ENCODE measurements around the gene SNF8.
A peak's percentile ranks its signal among the peaks of the same experiment; 100 is the strongest.

The SNF8 gene

DNA sequence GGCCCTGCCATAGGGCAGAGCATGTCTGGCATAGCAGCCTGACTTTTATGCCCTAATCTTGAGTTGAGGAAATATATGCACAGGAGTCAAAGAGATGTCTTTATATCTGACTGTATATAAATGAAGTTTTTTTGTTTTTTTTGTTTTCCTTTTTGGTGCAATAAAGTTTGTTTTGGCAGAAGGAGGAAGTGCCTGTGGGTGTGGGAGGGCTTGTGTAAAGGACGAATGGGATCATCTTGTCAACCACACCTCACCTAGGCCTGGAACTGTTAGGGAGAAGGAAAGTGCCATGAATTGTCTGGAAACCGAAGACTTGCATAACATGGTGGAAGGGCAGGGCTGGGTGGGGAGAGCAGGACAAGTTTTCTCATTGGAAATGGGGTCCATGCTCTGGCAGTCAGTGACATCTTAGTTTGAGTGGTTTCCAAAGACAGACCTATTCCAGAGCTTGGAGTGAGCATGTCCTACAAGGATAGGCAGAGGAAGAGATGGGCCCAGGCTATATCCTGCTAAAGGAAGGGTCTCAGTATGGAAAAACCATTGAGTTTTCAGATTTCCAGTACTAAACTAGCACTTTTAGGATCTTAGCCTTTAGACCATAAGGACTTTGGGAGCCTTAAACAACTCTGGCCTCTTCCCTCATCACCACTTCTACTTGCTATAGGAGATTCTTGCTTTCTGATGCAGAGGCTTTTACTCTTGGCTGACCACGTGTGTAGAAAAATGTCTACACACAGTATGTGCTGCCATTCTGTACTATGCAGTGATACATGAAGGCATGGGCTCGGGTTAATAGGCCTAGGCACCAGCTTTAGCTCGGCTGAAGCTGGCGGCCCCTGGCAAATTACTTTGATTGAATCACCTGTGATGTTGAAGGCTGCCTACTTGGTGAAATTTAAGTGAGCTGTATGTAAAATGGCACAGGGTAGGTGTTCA is 15.5 kb downstream of the SNF8 start:
- DNase-seq = peak; percentile 29 to 63 (median 58)

DNA sequence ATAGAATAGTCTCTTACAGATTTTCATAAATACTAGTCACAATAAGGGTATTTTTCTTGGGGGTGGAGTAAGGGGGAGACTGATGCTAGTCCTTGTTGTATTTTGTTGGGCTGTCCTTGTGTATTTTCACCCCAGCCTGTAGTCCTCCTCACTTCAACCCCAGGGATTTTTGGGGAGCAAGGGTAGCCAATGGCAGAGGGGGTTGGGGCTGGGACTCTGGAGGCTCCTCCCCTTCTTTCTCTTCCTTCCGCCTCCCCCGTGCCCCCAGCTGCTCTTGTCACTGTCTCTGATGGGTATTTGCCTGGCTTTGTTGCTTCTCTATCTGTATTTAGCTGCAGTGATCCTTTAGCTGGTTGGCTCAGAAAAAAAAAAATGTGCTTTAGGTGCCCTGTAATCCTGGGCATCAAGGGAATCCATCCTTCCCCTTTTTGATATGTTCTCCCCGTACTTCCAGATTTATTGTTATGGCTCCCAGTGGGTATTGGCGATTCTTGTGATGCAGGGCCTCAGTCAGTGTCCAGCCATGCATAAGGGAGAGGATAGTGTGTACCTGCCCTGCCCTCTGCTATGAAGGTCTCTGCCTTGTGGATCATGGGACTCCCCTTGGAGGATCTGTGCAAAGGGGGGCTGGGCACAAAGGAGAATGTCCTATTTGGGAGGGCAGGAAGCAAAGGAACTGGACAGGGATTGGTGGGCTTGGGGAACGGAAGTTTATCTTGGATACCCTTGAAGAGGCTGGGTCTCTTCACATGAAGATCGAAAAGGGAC is 16.5 kb downstream of the SNF8 start:
- no peak for DNase-seq

DNA sequence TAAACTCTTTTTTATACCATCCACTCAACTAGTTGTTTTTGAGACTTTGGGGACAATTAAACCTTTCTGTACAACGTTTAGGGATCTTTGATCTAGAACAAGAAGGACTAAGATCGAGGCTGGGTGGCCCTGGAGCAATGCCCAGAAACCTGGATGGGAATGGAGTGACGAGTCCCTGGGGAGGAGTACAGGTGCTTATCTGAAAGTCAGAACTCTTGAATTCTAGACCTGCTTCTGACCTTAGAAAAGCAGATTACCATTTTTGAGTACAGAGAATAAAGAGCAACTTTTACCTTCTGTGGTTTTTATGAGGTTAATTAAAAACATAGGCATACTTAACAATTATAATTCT is 18.7 kb downstream of the SNF8 start:
- DNase-seq = no peak

DNA sequence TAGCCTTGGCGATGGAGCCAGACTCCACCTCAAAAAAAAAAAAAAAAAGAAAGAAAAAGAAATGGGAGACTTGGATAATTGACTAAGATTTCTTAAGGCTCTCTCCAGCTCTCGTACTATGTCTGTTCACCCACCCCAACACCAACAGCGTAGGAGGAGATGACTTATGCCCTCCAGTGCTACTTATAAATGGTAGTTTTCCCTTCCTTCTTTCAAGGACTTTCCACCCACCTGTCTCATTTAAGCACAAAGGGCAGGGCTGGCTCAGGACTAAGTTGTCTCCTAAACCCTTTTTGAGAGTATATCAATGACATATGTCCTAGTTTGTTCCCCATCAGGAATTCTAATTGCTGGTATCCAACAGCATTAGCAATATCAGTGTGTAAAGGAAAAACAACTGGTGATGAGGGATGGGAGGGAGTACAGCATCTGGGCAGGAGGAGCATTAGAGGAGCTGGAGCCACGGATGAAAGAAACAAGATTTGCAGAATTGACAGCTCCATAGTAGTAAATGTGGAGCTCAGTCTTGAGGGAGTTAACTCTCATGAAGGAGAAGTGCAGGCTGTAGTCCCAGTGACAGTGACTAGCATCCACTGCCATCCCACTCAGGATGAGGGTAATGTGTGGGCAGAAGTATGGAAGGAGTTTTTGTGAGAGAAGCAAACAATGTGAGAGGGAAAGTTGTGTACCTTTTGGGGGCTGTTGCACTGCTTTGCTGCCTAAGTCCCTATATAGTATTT is 19.2 kb downstream of the SNF8 start:
- DNase-seq = peak in 3 of 4 experiments; percentile 45 to 58 (median 46)

DNA sequence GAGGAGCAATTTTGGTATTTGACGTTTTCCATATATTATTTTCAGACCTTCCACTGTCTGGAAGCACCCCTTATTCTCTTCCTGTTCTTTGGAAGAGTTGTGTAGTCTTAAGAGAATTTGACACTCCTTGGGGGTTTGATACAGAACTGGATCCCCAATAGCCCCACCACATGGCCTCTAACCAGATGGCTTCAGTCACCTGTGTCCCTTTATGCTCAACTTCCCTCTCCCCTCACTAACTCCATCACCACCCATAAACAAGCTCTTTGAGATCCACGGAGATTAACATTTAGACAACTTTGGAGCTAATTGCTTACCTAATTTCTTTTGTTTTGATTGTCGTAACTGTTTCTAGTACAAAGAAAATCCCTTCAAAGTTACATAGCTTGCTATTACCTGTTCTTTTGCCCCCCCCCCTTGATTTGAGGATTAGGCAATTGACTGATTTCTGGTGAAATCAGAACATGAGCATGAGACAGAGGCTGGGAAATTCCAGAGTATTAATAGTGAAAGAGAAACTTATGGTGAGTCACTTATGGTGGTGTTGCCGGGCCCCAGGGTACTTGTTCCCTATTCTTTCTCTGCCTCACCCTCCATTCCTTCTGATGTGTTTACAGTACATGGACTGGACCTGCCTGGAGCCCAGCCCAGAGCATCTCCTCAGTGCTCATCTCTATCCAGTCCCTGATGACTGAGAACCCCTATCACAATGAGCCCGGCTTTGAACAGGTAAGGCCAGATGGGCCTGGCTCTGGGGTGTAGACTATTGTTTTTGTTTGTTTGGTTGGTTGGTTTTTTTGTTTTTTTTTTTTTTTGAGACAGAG is 29.0 kb downstream of the SNF8 start:
- DNase-seq = peak; percentile 65 to 87 (median 82)

DNA sequence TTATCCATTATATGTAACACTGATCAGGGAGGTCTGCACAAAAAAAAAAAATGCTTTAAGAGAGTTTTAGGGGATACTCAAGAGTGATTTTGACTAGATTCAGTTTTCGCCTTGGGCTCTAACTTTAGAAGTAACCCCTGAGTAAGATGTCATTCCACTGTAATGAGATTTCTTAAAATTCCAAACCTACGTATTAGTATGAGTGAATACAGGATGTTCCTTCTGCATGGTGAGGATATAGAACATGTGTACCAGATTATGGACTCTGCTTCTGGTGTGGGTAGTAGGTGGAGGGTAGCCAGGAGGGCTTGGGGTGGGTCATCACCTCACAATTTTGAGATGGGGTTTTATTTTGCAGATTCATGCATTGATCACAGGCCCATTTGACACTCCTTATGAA is 32.2 kb downstream of the SNF8 start:
- DNase-seq = no peak

DNA sequence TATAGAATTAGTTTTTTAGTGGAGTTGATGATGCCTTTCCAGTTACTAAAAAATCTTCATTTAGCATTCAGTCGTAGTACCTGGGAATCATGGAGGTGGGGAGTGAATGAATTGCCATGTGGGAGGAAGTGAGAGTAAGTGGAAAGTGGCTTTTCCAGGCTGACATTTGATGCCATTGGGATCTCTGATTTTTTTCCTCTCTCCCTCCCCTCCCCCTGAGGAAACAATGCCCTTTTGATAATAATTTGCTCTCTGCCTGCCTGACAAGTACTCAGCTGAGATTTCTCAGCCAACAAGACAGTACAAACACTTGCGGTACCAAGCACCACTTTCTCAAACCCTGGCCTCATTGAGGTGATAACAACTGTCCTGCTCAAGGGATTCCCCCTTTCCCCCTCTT is 34.3 kb downstream of the SNF8 start:
- DNase-seq = no peak

DNA sequence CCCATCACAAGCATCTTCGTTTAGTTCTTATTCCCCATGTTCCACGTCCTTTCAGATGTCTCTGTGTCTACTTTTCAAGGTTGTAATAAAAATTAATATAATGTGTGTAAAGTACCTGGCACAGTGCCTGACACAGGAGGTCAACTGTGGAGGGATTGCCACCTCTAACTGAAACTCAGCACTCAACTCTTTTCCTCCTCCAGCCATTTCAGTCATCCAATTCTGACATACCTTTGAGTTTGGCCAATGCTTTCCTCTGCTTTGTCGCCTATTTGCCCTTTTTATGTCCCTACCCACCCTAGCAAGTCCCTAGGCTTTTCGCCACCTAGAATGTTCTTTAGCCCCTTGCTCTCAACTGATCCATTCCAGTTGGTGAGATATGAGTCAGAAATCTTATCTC is 34.9 kb downstream of the SNF8 start:
- DNase-seq = no peak

DNA sequence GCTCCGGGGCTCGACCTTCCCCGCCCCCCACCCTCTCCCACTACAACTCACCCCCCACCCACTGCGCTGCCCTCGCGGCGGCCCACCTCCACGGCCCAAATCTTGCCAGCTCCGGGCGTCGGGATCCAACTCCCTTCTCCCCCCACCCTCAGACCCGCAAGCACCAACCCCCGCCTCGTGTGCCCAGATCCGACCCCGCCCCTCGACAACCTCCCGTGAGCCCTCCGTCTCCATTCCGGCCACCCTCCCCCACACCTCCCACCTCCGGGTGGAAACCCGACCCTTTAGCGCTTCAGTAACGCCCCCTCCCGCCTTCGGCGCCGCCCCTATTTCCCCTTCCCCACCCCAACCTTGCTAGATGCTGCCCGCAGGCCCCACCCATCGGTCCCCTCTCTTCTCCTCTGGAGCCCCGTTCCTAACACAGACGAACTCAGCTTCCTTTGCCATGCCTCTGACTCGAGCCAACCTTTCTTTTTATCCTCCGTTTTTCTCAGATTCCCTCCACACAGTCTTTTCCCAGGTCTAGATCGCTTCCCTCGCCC is 35.7 kb downstream of the SNF8 start:
- DNase-seq = peak; percentile 43 to 80 (median 68)

DNA sequence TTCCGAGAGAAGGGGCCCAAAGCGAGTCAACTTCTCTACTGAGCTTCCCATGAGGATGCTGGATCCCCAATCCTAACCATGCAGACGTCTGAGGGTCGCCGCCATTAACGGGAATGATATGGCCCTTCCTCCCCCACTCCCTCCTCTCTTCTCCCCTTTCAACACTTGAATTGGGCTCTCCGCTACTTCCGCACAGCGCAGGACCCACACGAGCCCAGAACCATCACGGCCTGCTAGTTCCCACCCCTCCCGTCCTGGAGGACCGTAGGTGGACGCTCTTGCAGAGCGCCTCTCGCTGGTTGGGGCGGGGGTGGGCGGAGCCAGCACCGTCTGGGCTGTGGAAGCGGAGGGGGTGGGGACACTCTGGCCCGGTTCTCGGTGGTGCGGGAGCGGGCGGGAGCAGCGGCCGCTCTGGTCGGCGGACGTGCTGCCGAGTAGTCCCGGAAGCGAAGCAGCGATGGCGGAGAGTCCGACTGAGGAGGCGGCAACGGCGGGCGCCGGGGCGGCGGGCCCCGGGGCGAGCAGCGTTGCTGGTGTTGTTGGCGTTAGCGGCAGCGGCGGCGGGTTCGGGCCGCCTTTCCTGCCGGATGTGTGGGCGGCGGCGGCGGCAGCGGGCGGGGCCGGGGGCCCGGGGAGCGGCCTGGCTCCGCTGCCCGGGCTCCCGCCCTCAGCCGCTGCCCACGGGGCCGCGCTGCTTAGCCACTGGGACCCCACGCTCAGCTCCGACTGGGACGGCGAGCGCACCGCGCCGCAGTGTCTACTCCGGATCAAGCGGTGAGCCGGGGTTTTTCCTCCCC is 36.4 kb downstream of the SNF8 start, which contains the start of gene UBE2Z:
UBE2Z (plus strand) TSS at position 361 of the 797 bp plus-strand sequence; CDS start at position 458, 97 bp downstream.
- peak; percentile 94 to 96 (median 95) for DNase-seq

DNA sequence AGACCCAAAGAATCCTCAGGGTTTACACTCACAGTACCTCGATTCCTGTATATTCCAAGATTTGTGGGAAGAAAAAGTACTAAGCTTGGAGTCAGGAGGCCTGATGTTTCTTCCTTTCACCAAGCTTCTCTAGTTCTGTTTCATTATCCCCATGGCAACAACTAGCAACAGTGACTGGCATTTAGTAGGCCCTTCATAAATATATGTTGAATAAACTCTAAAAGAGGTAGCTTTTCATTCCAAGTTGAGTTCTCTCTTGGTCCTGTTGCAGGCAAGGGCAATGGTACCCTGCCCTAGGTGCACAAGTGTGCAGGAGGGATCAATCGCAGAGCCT is 37.0 kb downstream of the SNF8 start:
- peak in 3 of 4 experiments; percentile 43 to 66 (median 65) for DNase-seq

DNA sequence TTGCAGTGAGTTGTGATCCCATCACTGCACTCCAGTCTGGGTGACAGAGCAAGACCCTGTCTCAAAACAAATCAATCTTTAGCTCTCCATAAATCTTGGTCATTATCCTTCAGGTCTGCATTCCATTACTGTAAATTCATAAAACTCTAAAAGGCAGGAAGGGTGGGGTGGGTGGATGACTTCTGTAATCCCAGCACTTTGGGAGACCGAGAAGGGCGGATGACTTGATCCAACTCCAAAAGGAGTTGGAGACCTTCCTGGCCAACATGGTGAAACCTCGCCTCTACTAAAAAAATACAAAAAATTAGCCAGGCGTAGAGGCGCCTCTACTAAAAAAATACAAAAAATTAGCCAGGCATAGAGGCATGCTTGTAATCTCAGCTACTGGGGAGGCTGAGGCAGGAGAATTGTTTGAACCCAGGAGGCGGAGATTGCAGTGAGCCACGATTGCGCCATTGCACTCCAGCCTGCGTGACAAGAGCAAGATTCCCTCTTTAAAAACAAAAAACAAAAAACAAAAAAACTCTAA is 38.6 kb downstream of the SNF8 start:
- DNase-seq = peak in 1 of 4 experiments; percentile 23

DNA sequence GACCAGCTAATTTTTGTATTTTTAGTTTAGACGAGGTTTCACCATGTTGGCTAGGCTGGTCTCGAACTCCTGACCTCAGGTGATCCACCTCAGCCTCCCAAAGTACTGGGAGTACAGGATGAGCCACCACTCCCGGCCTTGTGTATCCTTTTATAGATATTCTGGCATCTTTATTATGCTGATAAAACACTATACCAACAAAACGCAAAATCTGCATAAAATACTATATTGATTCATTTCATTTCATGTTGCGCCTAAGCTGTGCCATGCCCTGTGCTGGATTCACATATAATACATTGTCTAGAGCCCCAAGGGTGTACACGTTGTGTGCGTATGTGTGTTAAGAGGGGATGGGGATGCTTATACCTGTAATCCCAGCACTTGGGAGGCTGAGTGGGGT is 40.2 kb downstream of the SNF8 start:
- DNase-seq = no peak

DNA sequence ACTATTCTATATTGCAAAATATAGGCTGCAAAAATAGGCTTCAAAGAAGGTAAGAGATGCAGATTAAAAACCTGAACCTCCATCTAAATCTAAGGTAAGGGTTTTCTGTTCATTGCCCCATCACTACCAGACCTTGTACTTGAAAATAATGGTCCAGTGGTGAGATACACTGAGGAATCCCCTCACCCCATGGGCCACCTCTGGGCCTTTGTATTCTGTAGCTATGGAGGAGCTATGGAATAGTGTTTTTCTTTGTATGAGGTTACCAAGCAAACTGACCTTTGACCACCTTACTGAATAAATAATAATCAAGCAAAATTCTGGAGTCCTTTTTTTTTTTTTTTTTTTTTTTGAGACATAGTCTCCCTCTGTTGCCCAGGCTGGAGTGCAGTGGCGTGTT is 41.2 kb downstream of the SNF8 start:
- no peak for DNase-seq

DNA sequence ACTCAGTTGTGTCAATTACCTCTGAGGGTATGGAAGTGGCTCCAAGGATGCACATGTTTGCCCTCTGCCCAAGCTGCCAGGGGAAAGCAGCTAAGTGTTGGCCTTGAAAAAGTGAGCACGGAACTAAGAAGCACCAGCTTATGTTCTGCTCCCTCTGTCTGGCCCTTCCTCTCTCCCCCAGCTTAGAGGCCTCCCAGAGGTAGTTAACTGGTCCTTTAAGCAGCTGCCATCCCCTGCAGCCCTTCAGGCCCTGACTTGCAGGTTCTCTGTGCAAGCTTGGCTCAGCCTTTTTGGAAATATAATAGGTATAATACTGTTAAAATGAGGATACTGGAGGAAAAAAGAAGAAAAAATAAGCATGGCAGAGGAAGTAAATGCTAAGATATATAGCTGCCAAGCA is 43.4 kb downstream of the SNF8 start:
- no peak for DNase-seq

DNA sequence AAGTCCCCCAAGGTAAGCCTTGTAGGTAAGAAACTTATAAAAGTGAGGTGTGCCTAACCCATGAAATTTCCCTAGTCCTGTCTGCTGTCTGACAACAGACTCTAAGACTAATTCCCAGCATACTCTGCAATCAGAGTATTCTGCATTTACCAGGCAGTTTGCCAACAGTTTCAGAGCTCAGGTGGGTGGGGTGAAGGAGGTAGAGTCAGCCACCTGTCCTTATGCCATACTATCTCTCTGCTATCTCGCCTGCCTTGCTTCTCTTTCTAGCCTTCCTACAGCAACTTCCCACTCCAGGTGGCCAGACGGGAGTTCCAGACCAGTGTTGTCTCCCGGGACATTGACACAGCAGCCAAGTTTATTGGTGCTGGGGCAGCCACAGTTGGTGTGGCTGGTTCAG is 49.8 kb downstream of the SNF8 start:
- no peak for DNase-seq

DNA sequence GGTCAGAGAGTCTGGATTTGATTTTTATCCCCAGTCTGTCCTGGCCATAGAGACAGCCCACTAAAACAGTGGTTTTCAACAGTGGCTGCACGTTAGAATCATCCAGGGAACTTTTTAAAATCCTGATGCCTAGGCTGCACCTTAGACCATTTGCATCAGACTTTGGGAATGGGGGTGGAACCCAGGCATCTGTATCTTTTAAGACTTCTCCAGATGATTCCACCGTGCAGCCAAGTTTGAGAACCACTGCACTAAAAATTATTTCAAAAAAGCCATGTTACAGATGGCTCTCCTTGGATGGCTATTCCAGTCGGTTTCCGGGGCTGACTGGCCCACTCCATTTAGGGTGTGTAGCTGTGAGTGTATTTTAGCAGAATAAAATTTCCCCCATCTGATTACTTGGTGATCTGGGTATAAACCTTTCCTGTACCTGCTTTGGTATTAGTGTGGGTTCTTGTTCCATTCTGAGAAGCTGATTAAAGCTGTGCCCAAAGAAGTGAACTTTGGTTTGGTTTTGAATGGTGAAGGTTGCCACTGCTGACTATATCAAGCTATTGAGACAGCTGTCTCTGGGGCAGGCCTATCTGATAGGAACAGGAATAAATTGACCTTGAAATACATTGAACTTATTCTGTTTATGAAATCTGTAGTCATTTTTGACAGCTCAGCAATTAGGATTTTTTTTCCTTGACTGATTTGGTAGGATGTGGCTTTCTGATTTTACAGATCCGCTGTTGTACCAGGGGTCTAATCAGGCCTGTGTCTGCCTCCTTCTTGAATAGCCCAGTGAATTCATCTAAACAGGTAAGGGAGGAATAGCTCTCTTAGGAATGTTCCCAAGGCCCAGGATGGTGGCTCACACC is 50.8 kb downstream of the SNF8 start:
- DNase-seq = no peak

DNA sequence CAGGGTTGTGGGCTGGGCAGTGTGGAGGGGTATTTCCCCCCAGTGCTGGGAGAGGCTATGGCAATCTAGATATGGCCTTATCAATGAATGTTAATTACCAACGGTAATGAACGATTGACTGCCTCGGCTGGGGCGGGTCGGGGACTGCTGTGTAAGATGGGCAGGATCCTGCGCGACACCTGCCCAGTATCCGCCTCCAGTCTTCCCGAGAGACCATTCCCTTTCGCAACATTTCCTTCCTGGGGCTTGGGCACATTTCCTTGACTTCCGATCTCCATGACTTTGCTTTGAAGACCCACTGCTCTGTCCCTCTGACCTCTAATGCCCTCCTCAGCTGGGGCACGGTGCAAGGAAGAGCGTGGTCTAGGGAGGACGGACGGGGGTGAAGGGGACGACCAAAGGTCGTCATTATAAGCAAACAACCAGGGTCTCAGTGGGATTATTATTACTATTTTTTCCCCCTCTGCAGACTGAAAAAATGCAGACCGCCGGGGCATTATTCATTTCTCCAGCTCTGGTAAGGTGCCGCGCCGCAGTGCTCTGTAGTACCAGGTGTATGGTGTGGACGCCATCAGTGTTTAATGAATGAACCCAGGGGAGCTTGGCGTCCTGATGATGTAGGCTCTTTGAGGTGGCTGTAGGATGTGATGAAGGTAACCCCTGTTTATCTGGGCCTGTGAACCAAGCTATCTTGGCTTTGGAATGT is 51.5 kb downstream of the SNF8 start:
- DNase-seq = peak in 3 of 4 experiments; percentile 8 to 17 (median 13)

DNA sequence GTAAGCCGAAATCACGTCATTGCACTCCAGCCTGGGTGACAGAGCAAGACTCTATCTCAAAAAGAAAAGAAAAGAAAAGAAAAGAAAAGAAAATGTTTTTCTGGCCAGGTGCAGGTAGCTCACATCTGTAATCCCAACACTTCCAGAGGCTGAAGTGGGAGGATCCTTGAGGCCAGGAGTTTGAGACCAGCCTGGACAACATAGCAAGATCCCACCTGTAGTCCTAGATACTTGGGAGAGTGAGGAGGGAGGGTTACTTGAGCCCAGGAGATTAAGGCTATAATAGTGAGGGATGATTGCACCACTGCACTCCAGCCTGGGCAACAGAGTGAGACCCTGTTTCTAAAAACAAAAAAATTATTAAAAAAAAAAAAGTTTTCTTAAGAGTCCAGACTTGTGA is 54.6 kb downstream of the SNF8 start:
- no peak for DNase-seq

Measured in suppressor macrophage (primary cell).